ENCODE results near the gene ILK. TPM values are rescaled to one million over a fixed set of nuclear protein-coding genes. Genes with fewer than 3 reads are reported as not detected.

ILK gene
- total and polyA plus RNA-seq, 2 of the 13 experiments (the other 11 are each of a cell fraction or from before 2014, with no cell fraction given), result 70.3 to 108 TPM

GRCh38 chr11:6654281-6655019 lies 50.9 kb downstream of the ILK start (continued):
- TF ChIP-seq ZNF646 (CRISPR knock-in tag; IDR thresholded peaks at IDR 0.05) (peak; percentile 43; the same call in 1 of the 2 replicates), HNF4A (CRISPR knock-in tag; IDR thresholded peaks at IDR 0.05) (no peak), ZNF512B (CRISPR knock-in tag; IDR thresholded peaks at IDR 0.05; ENCODE audit: borderline replicate concordance) (peak; percentile 72; the same call in 1 of the 2 replicates), CEBPB (IDR thresholded peaks at IDR 0.05; ENCODE audit: borderline replicate concordance, low read depth, low read length) (no peak), TBX2 (CRISPR knock-in tag; IDR thresholded peaks at IDR 0.05; ENCODE audit: borderline replicate concordance) (peak; percentile 75), ARID5B (CRISPR knock-in tag; IDR thresholded peaks at IDR 0.05) (peak; percentile 59), RXRA (CRISPR knock-in tag; IDR thresholded peaks at IDR 0.05) (peak; percentile 66; the same call in 1 of the 2 replicates), ZNF772 (CRISPR knock-in tag; IDR thresholded peaks at IDR 0.05) (no peak), GATAD2A (CRISPR knock-in tag; IDR thresholded peaks at IDR 0.05) (peak; percentile 45; the same call in 1 of the 2 replicates), ZNF251 (CRISPR knock-in tag; IDR thresholded peaks at IDR 0.05) (no peak), HMG20A (CRISPR knock-in tag; IDR thresholded peaks at IDR 0.05; ENCODE audit: borderline replicate concordance) (peak; percentile 84)
- TF ChIP-seq, protein P1, sequence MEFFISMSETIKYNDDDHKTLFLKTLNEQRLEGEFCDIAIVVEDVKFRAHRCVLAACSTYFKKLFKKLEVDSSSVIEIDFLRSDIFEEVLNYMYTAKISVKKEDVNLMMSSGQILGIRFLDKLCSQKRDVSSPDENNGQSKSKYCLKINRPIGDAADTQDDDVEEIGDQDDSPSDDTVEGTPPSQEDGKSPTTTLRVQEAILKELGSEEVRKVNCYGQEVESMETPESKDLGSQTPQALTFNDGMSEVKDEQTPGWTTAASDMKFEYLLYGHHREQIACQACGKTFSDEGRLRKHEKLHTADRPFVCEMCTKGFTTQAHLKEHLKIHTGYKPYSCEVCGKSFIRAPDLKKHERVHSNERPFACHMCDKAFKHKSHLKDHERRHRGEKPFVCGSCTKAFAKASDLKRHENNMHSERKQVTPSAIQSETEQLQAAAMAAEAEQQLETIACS (CRISPR knock-in tag; IDR thresholded peaks at IDR 0.05), result no peak
- TF ChIP-seq, protein P2, sequence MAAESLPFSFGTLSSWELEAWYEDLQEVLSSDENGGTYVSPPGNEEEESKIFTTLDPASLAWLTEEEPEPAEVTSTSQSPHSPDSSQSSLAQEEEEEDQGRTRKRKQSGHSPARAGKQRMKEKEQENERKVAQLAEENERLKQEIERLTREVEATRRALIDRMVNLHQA (CRISPR knock-in tag; IDR thresholded peaks at IDR 0.05), result no peak
